GM10248 (cell line): ENCODE measurements around the gene SRMS.
A peak's percentile ranks its signal among the peaks of the same experiment; 100 is the strongest.

Source experiments
- CTCF ChIA-PET: fragments of 300-600 bp; sonication (Branson Sonifier 250); formaldehyde crosslinking; extraction: SDS; loops from one replicate; lab custom pipeline; 2021; ENCODE audit warnings: antibody characterized with exemption; lab: Yijun Ruan, JAX
- POLR2A ChIA-PET: fragments of 350-650 bp; sonication (Branson Sonifier 250); formaldehyde crosslinking; extraction: SDS; loops from one replicate; lab custom pipeline; 2020; ENCODE audit warnings: antibody characterized with exemption; lab: Yijun Ruan, JAX
- DNase-seq: peaks from one replicate; pipeline ENCODE4 v3.0.0; 2012; ENCODE audit errors: extremely low spot score
- TF ChIP-seq, protein P1 (sequence below): IDR thresholded peaks from 2 replicates; pipeline ENCODE4 v1.5.1; 2012; ENCODE audit warnings: mild to moderate bottlenecking, low read depth; ENCODE audit errors: extremely low read depth, missing control alignments, control extremely low read depth

The SRMS gene

DNA sequence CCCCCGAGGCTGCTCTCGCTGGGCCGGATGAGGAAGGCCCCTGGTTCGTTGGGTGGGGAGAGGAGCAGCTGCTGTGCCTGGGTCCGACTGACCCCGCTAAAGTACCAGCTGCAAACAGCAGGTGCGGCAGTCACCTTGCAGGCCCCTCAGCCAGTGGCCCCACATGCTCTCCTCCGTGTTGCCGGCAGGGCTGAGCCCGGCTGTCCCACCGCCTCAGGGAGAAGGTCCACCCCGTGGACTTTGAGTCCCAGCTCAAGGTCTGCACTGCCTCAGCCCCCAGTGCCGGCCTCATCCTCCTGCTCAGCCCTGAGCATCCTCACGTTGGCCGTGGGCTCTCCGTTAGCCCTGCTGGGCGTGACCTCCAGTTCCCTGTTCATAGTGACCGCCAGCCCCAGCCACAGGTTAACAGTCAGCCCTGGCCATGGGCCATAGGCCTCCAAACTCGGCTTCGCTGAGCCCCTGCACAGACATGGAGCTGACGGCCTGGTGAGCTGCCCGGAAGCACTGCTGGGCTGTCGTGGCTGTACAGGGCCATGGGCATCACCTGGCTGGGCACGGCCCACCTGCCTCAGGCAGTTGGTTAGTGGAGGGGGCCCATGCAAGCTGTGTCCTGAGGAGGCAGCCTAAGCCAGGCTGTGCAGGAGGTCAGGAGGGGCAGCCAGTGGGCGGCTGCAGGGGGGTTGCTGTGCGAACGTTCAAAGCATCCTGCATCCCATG is 3.1 kb downstream of the SRMS start:
- POLR2A ChIA-PET, result no interaction called here
- TF ChIP-seq, protein P1, sequence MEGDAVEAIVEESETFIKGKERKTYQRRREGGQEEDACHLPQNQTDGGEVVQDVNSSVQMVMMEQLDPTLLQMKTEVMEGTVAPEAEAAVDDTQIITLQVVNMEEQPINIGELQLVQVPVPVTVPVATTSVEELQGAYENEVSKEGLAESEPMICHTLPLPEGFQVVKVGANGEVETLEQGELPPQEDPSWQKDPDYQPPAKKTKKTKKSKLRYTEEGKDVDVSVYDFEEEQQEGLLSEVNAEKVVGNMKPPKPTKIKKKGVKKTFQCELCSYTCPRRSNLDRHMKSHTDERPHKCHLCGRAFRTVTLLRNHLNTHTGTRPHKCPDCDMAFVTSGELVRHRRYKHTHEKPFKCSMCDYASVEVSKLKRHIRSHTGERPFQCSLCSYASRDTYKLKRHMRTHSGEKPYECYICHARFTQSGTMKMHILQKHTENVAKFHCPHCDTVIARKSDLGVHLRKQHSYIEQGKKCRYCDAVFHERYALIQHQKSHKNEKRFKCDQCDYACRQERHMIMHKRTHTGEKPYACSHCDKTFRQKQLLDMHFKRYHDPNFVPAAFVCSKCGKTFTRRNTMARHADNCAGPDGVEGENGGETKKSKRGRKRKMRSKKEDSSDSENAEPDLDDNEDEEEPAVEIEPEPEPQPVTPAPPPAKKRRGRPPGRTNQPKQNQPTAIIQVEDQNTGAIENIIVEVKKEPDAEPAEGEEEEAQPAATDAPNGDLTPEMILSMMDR, result no peak
- no peak for DNase-seq
- CTCF ChIA-PET, result interaction anchor here (1.0 kb wide), 1 partner anchor 8 kb away, joined by 3 read pairs; no protein-coding TSS in a partner anchor

DNA sequence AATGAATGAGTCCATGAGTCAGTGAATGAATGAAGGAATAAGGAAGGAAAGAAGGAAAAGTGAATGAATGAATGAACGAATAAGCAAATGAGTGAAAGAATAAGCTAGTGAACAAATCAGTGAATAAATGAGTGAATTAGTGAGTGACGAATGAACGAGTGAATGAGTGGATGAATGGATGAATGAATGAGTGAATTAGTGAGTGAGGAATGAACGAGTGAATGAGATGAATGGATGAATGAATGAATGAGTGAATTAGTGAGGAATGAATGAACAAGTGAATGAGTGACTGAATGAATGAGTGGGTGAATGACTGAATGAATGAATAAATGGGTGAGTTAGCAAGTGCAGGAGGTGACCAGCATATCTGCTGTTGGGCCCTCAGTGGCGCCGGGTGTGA is 3.8 kb downstream of the SRMS start:
- TF ChIP-seq, protein P1, result no peak
- no peak for DNase-seq
- ChIA-PET POLR2A (no interaction called here), CTCF (interaction anchor here (1.0 to 1.9 kb wide), 4 partner anchors 8 to 430 kb away, joined by 3 to 5 read pairs (median 4); no protein-coding TSS in a partner anchor)

DNA sequence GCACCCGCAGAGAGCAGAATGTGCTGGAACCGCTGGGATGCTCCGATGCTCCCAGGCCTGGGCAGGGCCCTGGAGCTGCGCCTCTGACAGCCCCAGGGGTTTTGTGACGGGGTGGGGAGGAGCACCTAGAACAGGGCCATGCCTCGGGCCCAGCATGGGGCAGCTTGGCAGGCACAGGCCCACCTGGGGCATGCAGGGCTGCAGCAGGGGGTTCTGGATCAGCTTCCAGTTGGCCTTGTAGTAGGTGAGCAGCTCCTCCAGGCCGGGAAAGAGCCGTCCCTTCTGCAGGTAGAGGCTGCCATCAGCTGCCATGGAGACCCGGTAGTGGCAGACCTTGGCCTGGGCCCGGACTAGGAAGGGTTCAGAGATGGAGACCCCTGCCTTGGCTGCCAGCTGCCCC is 4.4 kb downstream of the SRMS start:
- no peak for DNase-seq
- ChIA-PET POLR2A (no interaction called here), CTCF (interaction anchor here (1.0 to 1.9 kb wide), 4 partner anchors 25 to 431 kb away, joined by 3 to 5 read pairs (median 5); no protein-coding TSS in a partner anchor)
- TF ChIP-seq, protein P1, result no peak

DNA sequence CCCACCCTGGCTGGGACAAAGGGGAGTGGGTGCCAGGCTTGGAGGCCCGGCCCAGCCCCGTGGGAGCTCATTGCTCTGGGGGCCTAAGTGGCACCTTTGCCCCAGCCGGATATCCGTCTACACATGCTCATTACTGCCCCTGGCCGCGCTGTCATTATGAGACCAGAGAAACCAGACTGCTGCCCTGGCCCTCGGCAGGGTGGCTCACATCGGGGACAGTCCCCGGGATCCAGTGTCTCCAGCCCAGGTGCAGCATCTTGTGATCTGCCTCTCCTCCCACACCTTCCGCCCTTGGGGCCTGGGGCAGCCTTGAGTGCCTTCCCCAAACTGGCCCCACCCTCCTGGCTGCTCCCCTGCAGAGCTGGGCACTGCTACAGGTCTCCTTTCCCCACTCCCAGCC is 4.9 kb downstream of the SRMS start:
- TF ChIP-seq, protein P1, result no peak
- DNase-seq, result peak; percentile 87
- CTCF ChIA-PET, result interaction anchor here (0.7 to 1.9 kb wide), 4 partner anchors 25 to 431 kb away, joined by 3 to 5 read pairs (median 4); no protein-coding TSS in a partner anchor
- POLR2A ChIA-PET, result interaction anchor here (0.5 to 0.7 kb wide), 2 partner anchors 34 to 537 kb away, joined by 3 to 5 read pairs; partner anchors contain the start of gene OPRL1

DNA sequence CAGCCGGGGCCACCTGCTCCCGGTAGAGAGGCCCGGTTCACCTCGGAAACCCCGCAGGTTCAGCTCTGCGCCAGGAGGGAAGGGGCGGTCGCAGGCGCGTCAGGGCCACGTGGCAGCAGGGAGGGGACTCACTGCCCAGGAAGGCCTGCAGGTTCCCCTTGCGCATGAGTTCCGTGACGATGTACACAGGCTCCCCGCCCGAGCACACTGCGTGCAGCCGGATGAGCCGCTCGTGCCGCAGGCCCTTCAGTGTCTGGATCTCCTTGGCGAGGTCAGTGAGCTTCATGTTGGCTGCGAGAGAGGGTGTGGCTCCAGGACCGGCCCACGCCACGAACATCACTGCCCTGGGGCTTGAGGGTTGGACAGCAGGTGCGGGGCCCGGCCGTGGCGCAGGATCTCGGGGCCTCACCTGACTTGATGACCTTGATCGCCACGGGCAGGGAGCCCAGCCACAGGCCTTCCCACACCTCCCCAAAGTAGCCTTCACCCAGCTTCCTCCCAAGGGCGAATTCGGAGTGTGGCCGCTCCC is 5.5 kb downstream of the SRMS start:
- TF ChIP-seq, protein P1, result no peak
- ChIA-PET POLR2A (interaction anchor here (0.5 to 0.7 kb wide), 3 partner anchors 14 to 538 kb away, joined by 3 to 5 read pairs (median 5); partner anchors contain the start of gene OPRL1), CTCF (interaction anchor here (0.7 to 1.9 kb wide), 5 partner anchors 25 to 579 kb away, joined by 3 to 5 read pairs (median 3); no protein-coding TSS in a partner anchor)
- DNase-seq, result no peak

DNA sequence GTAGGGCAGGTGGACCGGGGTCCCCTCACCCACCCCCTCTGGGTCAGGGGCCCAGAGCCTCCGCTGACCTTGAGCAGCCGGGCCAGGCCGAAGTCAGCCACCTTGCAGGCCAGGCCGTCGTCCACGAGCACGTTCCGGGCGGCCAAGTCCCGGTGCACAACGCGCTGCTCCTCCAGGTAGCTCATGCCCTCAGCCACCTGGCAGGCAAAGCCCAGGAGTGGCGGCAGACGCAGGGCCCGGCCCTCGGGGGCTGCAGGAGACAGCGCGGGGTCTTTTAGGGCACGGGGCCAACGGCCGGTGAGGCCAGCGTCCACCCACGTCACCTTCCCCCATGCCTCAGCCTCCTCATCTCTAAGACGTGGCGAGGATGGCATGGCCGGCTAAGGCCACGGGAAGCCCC is 6.2 kb downstream of the SRMS start:
- ChIA-PET CTCF (interaction anchor here (1.1 kb wide), 1 partner anchor 580 kb away, joined by 3 read pairs; no protein-coding TSS in a partner anchor), POLR2A (no interaction called here)
- TF ChIP-seq, protein P1, result no peak
- no peak for DNase-seq
